Measurements from ENCODE around the gene BRPF1.

Gene BRPF1, protein sequence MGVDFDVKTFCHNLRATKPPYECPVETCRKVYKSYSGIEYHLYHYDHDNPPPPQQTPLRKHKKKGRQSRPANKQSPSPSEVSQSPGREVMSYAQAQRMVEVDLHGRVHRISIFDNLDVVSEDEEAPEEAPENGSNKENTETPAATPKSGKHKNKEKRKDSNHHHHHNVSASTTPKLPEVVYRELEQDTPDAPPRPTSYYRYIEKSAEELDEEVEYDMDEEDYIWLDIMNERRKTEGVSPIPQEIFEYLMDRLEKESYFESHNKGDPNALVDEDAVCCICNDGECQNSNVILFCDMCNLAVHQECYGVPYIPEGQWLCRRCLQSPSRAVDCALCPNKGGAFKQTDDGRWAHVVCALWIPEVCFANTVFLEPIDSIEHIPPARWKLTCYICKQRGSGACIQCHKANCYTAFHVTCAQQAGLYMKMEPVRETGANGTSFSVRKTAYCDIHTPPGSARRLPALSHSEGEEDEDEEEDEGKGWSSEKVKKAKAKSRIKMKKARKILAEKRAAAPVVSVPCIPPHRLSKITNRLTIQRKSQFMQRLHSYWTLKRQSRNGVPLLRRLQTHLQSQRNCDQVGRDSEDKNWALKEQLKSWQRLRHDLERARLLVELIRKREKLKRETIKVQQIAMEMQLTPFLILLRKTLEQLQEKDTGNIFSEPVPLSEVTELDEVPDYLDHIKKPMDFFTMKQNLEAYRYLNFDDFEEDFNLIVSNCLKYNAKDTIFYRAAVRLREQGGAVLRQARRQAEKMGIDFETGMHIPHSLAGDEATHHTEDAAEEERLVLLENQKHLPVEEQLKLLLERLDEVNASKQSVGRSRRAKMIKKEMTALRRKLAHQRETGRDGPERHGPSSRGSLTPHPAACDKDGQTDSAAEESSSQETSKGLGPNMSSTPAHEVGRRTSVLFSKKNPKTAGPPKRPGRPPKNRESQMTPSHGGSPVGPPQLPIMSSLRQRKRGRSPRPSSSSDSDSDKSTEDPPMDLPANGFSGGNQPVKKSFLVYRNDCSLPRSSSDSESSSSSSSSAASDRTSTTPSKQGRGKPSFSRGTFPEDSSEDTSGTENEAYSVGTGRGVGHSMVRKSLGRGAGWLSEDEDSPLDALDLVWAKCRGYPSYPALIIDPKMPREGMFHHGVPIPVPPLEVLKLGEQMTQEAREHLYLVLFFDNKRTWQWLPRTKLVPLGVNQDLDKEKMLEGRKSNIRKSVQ (N-terminal part only)

DNA sequence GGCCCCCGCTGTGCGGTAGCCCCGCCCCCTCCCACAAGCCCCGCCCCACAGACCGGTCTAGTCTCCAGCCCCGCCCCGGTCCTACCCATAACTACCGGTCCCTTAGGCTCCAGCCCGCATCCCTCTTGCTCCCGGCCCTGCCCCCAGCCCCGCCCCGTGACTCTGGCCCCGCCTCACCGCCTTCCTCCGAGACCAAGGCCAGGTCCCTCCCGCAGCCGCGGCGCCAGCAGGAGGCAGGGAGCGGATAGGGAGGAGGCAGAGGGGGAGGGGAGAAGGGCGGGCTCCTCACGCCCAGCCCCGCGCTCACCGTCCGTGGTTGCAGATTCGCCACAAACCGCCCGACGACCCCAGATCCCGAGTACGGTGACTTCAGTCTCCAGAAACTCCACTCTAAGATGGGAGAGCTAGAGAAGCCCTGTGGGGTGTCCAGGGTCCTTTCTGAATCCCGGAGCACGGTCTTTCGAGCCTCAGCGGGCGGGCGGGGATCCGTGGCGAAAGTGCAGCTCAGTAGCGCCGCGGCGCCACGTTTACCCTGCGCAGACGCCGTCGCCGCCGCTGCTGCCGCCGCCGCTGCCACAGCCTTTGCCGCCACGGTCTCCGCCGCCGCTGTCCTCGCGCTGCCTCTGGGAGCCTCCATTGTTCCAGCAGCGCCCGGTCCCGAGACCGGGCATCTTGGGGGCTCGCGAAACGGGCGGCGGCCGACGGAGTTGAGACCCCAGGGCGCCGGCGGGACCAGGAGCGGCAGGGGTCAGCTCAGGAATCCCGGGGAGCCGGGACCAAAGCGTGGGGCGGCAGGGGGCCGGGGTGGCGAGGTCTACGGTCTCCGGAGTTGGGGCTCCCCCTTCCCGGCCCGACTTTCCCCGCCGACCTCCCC lies at the start of gene BRPF1:
BRPF1 (plus strand) TSS at position 530 of the 874 bp plus-strand sequence. CDS start 2,406 bp downstream, outside the sequence.
- peak; percentile 99 to 100 (median 99) for DNase-seq (ENCODE audit: low read depth in 3 of 3, low spot score in 1 of 3)

DNA sequence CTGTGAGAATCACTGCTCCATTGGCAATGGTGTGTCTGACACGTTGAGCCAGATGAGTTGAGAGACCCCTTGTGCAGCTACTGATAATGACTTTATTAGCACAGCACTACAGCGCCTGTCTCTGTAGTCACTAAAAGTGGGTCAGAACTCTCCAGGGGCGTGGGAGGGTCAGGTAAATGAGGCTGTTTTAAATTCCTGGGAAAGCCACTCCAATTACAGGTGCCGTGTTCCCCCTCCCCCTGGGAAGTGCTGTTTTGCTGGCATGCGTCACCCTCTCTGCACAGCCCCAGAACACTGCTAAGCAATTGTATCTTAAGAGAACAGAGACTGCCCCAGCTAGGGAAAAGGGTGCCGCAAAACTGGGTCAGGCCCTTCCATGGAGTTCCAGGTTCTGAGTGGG lies 49.4 kb upstream of the BRPF1 start:
- no peak for DNase-seq (ENCODE audit: low read depth in 3 of 3, low spot score in 1 of 3)

DNA sequence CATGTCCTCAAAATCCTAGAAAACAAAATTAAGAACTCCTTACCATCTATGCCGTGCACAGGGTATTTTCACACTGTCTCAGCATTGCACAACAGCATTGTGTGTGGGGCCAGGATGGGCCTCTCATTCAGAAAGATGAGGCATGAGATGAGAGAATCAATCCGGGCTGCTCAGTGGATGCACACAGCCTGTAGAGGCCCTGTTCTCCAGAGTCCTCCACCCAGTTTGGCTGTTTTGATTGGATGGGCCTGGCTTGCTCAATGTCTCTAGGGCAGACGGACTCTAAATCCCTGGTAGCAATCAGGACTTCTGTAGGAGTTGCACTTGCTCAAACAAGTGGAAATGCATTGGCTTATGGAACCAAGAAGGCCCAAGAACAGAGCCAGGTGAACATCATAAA lies 48.1 kb upstream of the BRPF1 start:
- DNase-seq (ENCODE audit: low read depth in 3 of 3, low spot score in 1 of 3), result no peak

DNA sequence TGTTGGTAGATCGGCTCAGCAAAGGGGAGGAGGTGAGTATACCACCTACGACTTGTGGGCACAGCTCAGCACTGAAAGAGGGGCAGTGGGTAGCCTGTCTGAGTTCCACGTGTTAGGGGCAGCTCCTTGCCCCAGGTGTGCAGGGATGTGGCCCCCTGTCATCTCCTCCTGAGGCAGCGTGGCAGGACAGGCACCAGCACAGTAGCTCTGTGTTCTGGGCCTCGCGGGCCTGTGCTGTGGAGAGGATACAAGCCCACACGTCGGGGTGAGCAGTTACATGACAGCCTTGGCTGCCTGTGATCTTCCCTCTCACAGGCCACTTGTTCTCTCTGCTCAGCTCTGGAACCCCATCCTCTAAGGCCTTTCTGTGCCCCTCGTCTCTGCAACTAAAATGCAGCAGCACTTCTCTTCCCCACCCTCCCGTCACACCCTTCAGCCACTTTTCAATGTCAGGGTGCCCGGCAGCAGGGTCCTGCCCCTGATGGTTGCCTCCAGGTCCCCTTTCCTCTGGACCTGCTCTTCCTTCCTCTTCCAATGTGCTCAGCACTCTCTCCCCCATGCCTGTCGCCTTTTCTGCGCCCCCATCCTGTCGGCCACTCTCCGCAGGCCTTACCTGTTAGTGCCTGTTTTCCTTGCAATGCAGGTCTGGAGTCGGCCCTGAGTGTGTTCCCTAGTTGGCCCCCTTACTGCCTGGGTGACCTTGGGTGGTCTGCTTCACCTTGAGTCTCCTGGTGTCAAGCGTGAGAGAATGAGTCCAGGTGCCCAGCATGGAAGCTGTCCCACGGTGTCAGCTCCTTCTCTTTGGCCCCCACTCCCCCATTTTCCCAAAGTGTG lies 46.1 kb upstream of the BRPF1 start:
- DNase-seq (ENCODE audit: low read depth in 3 of 3, low spot score in 1 of 3), result no peak

DNA sequence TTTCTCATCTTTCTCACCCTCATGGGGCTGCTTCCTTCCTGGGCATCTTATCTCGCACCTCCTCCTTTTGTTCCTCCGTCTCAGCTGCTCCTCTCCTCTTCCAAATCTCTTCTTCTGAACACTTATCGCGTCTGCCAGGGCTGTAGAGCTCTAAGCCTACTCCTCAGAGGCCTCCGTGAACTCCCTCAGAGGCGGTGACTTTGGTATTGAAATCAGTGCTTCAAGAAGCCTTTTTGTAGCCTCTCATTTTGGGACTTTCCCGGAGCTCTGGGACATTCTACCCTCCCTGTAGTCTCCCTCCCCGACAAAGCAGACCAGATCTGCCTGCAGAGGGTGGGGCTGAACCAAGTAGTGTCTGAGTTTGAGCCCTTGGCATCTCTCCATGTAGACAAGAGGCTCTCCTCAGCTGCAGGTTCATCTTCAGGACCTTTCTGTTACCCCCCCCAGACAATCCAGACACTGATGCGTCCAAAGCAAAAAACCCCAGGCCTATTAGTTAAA lies 45.4 kb upstream of the BRPF1 start:
- no peak for DNase-seq (ENCODE audit: low read depth in 3 of 3, low spot score in 1 of 3)

DNA sequence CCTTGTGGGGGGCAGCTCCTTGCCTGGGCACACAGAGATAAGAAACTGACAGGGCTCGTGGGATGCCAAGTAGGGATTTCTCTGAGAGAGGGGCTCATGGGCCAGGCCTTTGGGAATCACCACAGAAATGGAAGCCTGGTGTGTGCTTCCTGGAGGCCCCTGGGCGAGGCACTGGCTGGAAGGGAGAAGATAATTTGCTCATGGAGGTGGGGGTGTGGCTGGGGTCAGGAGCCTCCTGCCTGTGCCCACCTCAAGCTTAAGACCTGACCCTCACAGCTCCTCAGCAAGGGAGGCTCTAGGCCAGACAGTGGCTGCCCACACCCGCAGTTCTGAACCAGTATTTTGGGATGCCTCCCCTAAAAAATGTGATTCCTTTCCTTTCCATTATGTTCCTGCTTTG lies 44.8 kb upstream of the BRPF1 start:
- DNase-seq (ENCODE audit: low read depth in 3 of 3, low spot score in 1 of 3), result no peak

DNA sequence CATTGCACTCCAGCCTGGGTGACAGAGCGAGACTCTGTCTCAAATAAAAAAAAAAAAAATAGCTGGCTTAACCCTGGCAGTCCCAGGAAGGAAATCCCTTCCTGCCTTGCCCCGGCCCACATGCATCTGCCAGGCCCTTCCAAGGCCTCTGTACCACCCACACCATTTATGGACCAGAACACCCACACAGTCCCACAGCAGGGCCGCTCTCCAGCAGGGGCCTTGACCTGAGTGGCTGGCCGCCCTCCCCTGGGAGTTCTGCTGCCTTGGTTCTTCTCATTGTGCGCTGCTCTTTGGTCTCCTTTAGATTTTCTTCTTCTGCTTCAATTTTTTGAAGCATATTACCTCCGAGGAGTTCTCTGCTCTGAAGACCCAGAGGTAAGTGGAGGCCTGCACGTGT lies 44.0 kb upstream of the BRPF1 start:
- no peak for DNase-seq (ENCODE audit: low read depth in 3 of 3, low spot score in 1 of 3)

DNA sequence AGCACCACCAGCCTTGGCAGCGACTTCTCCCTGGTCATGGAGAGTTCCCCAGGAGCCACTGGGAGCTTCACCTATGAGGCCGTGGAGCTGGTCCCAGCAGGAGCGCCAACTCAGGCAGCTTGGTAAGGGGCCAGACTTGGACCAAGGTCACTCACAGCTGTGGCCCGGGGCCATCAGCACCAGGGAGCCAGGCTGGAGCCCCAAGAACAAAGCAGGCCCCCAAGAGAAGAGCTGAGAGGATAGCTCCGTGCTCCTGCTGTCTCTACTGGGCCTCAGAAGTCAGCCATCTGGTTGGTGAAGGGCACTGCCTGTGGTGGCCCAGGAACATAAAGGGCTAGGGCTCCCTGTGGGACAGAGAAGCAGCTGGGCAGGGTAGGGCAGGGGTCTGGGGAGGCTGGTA lies 42.6 kb upstream of the BRPF1 start:
- no peak for DNase-seq (ENCODE audit: low read depth in 3 of 3, low spot score in 1 of 3)

DNA sequence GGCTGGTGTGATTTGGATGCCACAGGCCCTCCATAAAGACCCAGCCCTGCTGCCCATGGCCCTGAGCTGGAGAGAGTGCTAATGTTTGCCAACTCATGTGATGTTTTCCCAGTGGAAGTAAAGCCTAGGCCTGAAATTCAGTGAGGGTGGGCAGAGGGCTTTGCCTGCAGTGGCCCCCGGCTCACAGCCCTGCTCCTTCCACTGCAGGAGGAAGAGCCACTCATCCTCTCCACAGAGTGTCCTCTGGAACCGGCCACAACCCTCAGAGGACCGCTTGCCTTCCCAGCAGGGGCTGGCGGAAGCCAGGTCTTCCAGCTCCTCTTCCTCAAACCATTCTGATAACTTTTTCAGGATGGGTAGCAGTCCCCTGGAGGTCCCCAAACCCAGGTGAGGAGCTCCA lies 41.8 kb upstream of the BRPF1 start:
- DNase-seq (ENCODE audit: low read depth in 3 of 3, low spot score in 1 of 3), result no peak

DNA sequence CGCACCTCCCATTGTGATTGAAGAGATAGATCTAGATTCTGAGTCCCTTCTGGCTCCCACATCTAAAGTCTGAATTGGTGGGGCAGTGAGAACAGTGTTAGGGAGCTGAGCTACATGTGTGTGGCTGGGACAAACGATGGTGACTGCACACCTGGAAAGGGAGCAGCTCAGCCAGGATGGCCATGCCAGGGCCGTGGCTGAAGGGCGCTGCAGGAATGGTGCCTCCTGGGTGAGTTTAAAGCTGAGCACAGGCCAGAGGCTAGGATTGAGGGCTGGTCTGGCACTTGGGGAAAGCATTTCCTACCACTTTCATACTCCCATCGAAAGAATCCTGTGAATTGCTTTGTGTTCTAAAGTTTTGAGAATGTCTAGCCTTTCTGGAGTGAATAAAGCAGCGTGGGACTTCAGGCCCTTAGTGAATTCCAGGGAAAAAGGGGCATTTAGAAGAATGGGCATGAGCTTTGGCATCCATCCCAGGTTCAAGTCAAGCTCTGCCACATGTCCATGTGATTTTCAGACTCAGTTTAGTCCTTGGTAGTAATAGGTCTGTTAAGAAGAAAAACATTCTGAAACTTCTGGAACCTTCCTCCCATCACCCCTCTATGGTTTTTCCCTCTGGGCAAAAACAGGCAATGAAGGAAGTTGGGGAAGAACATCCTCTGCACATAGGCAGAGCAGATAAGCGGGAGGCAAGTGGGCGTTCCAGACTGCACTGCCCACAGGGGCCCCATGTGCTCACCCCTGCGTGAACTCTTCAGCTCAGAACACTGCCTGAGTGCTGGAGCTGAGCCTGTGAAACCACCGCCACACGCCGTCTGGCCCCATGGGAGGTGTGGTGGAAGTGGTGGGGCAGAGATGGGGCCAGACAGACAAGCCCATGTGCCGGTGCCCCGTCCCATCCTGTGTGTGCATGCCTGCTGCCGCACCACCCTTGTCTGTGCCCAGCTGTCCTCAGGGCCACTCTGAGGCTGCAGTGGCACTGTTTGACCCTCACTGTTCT lies 40.8 kb upstream of the BRPF1 start:
- no peak for DNase-seq (ENCODE audit: low read depth in 3 of 3, low spot score in 1 of 3)

DNA sequence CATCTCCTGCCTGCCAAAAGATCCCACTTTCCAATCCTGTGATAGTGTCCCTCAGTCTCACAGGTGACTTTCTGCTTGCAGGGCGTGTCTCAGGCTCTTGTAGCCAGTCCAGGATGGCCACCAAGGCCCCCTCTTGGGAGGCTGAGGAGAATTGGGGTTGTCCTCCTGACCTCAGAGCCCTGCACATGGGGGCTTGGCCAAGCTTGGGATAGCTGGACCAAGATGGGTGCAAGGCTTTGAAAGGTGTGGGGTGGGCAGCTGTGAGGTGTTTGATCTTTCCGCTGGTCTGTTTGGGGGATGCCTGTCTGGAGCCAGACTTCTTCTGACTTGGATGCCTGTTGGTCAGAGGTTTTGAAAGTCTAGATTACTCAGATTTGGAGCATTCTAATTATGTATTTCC lies 39.9 kb upstream of the BRPF1 start:
- DNase-seq (ENCODE audit: low read depth in 3 of 3, low spot score in 1 of 3), result no peak

DNA sequence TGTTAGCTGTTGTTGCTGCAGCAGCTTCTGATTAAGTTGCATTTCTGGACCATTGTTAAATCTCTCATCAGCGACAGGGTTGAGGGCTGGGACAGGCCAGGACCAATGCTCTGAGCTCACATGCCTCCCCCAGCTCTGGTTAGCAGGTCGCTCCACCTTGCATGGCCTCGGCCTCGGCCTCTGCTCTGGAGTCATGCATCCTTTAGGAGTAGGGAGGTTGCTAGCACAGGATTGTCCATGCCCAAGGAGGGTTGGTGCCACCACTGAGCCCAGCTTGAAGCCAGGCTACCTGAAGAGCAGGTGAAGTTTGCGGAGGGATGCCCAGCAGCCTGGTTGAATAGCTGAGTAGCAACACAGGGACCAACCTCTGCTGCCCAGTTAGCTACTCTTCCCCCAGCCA lies 39.1 kb upstream of the BRPF1 start:
- no peak for DNase-seq (ENCODE audit: low read depth in 3 of 3, low spot score in 1 of 3)

DNA sequence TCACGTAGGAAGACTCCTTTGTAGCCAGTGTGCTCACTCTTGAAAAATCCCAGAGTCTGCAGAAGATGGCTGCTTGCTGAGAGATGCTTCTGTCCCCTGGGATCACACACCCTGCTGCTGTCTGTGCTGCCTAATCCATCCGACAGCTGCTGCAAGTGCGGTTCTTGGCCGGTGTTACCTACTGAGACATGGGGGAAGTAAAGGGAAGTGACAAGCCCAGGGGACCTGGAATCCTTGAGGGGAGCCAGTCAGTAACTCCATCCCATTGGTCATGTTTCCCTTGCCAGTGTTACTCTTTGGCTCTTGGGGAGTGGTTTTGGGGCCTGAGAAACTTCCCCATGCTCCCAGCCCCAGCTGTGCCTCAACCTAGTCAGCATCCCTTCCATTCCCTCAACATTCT lies 36.2 kb upstream of the BRPF1 start:
- DNase-seq (ENCODE audit: low read depth in 3 of 3, low spot score in 1 of 3), result no peak

DNA sequence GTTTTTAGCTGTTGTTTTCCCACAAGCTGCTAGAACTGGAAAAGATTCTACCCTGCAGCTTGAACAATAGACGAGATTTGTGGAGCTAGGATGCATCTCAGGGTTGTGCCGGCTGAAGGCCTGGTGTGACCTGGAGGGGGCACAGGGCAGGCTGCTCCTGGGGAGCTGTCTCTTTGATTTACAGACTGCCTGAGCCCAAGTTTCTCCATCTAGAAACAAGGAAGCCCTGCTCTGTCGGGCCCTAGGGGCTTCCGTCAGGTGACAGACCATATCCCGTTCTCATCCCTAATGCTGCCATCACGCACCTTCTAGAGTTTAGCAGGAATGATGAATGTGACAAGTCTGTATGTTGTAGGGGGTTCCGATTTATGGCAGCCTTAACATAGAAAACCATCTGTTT lies 35.8 kb upstream of the BRPF1 start:
- no peak for DNase-seq (ENCODE audit: low read depth in 3 of 3, low spot score in 1 of 3)

DNA sequence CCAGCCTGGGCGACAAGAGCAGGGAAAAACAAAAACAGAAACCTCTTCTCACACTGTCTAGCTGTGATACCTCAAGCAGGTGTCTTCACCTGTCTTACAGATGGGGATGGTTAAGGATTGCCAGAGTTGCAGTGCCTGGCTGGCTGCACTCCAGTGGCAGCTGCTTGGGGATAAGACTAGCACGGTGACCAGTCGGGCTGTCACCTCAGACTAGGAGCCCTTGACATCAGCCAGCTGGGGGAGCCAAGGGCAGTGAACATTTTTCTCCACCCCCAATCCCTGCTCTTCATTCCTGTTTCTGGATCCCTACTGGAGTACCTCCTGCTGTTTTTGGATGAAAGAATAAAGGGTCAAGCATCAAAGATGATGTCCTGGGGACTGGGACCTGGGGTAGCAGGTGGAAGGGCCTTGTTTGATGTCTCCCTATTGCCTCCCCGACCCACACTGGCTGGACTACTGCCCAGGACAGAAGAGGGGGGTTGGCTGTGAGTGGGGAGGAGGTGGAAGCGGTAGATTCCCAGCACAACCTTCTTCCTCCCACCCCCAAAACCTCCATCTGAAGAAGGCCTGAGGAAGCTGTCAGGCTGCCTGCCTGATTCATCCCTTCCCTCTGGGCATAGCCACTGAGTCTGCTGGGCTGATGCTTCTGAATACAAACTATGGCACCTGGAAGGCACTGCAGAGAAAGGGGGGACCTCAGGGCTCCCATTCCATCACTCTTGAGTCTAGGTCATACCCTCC lies 34.9 kb upstream of the BRPF1 start:
- no peak for DNase-seq (ENCODE audit: low read depth in 3 of 3, low spot score in 1 of 3)

DNA sequence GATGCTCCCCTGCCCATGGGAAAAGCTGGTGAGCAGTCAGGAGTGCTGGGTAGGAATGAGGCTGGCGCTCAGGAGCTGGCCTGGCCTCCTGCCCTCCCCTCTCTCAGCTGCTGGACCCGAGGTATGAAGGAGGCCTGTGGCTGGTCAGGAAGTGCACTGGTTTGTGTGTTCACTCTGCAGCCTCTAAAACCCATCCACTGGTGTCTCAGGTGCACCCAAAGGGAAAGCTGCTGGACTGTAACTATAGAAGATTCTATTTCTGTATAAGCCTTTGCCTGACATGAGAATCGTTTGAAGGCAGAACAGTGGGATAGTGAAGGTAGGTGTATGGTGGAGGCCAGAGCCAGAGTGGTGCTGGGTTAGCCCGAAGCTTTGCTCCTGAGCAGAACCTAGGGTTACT lies 33.6 kb upstream of the BRPF1 start:
- no peak for DNase-seq (ENCODE audit: low read depth in 3 of 3, low spot score in 1 of 3)

DNA sequence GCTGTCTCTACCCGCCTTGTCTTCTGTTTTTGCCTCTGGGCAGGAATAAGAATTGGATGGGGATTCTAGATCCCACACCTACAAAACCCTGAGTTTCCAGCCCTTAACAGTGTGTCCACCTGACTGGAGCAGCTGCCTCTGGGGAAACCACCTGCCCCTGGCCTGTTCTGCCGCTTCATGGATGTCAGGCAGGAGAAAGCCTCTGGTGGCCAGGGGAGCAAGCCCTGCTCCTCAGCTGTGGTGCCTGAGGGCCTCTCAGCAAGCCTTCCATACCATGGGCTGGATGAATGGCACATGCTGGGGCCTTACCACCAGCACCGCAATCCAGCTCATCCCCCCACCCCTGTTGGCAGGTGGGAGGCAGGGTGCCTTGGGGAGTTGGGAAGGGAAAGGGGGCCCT lies 33.2 kb upstream of the BRPF1 start:
- no peak for DNase-seq (ENCODE audit: low read depth in 3 of 3, low spot score in 1 of 3)

DNA sequence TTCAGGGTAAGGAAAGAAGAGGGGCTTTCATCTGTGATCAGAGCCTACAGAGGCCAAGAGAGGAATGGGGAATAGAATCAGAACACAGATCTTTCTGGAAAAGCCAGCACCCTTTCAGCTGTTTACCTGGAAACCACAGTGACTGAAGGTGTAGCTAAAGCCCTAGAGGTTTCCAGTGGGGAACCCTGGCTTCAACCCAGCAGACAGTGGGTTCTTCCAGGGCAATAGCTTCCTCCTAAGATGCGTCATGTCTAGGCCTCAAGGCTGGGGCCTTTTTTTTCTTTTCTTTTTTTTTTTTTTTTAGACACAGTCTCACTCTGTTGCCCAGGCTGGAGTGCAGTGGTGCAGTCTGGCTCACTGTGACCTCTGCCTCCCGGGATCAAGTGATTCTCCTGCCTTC lies 31.0 kb upstream of the BRPF1 start:
- DNase-seq (ENCODE audit: low read depth in 3 of 3, low spot score in 1 of 3), result no peak

All from stimulated activated CD4-positive, alpha-beta T cell treated with anti-CD3 and anti-CD28 coated beads, TNF-alpha, amount 100 ng/mL, for 1 hour (primary cell).